Endometrial microvascular endothelial cells (primary cell): ENCODE results near the gene B2M. TPM values are rescaled to one million over a fixed set of nuclear protein-coding genes. Genes with fewer than 3 reads are reported as not detected.
"Not testable (repeated sequence)": the region's sequence is repeated elsewhere in the genome, so short reads cannot be mapped to it uniquely, and the experiment has no call there.

Experiments
- in situ Hi-C: cut with HindIII; loops from 2 replicates; pipeline ENCODE4 v1.10.0; 2017; ENCODE audit warnings: low sequenced_read_pairs, low pct_unique_long_range_greater_than_20kb; ENCODE audit errors: inconsistent ontology term
- total RNA-seq: library from RNA; depleted of rRNA; stranded (reverse); fragments of >200 nt; gene quantifications from one replicate; pipeline ENCODE4 v1.2.3, GENCODE V29; 2015; ENCODE audit errors: inconsistent ontology term

Gene B2M
- total RNA-seq, result 4,064 TPM

GRCh38 chr15:44711096-44711742 lies at the start of gene B2M, which contains the start of gene PATL2:
Gene B2M, plus strand, starts transcription at chr15:44711517. Its CDS starts 30 bp downstream, at chr15:44711547.
Gene PATL2, minus strand, starts transcription at chr15:44711323. Its CDS starts 34,833 bp downstream, at chr15:44676490.
- in situ Hi-C loops, result no loop called here

DNA sequence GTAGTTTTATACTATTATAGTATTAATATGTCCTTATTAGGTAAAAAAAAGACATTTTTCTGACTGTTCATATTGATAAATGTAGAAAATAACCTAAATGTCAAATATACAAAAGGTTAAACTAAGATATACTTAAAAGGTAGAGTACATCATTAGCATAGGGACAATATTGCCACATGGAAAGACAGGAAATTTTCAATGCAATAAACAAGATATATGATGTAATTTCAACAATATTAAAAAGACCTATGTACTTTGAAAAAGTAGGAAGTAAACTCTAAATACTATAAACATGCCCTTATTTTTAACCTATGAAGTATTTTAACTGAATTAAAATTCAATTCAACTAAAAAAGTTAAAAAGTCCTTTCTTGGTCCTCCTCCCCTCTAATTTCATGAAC lies 49.7 kb upstream of the B2M start:
- in situ Hi-C loops, result loop anchor here (10.0 kb wide), 1 partner anchor 73 kb away; the partner anchor contains the start of gene TRIM69

DNA sequence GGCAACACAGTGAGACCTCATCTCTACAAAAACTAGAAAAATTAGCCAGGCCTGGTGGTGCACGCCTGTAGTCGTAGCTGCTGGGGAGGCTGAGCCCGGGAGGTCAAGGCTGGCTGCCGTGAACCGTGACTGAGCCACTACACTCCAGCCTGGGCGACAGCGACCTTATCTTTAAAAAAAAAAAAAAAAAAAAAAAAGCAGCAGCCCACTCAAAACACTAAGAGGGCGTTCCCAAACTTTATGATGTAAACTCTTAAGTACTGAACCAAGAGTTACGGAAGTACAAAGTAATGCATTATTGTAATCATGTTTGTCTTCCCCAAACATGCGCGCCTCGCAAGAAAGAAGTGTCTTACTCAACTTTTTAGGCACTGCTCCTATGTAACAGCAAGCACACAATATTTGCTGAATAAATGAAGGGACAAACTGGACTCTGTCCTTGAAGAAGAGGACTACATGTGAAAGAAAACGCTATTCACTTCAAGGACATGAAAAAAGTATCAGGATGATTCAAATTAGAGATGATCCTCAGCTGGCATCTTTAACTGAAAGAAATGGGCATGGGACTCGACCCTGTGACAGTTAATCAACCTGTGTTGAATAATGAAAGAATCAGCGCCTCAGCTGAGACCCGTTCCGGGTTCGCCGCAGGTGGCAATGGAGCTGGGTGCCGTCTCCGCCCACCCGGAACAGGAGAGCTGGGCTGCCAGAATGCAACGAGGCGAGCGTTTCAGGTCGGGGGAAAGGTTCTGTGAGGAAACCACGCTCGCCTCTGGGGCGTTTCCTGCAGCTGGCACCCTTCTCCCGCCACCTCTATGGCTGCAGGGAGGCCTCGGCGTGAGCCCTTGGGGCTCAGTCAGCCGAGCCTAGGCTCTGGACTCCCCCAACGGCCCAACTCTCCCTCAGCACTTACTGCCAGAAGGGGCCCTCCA lies 48.6 kb upstream of the B2M start:
- in situ Hi-C loops, result loop anchor here (10.0 kb wide), 1 partner anchor 72 kb away; the partner anchor contains the start of gene TRIM69

GRCh38 chr15:44663410-44664308 lies 47.7 kb upstream of the B2M start, which contains the start of gene SPG11:
Gene SPG11, minus strand, starts transcription at chr15:44663662. Its CDS starts 15 bp downstream, at chr15:44663647.
- in situ Hi-C loops, result loop anchor here (10.0 kb wide), 1 partner anchor 71 kb away; the partner anchor contains the start of gene TRIM69

GRCh38 chr15:44666210-44667038 lies 44.9 kb upstream of the B2M start:
- in situ Hi-C loops, result loop anchor here (10.0 kb wide), 1 partner anchor 68 kb away; the partner anchor contains the start of gene TRIM69

DNA sequence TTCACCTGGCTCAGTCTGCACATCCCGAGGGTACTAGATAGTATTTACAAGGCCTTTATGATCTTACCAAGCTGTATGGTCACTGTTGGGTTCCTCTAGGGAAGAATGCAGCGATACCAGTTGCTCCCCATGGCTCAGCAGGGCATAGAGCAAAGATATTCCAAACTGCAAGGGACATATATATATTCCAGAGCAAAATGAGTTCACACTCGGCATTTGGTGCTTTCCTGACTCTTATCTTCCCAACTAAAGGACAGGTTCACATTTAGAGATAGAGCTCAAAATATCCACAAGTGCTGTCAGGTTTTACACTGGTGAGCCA lies 44.3 kb upstream of the B2M start:
- in situ Hi-C loops, result loop anchor here (10.0 kb wide), 1 partner anchor 68 kb away; the partner anchor contains the start of gene TRIM69

- in situ Hi-C loops, result loop anchor here (10.0 kb wide), 1 partner anchor 66 kb away; the partner anchor contains the start of gene TRIM69
These were observed 42.4 kb upstream of the B2M start for GRCh38 chr15:44668921-44669320.

DNA sequence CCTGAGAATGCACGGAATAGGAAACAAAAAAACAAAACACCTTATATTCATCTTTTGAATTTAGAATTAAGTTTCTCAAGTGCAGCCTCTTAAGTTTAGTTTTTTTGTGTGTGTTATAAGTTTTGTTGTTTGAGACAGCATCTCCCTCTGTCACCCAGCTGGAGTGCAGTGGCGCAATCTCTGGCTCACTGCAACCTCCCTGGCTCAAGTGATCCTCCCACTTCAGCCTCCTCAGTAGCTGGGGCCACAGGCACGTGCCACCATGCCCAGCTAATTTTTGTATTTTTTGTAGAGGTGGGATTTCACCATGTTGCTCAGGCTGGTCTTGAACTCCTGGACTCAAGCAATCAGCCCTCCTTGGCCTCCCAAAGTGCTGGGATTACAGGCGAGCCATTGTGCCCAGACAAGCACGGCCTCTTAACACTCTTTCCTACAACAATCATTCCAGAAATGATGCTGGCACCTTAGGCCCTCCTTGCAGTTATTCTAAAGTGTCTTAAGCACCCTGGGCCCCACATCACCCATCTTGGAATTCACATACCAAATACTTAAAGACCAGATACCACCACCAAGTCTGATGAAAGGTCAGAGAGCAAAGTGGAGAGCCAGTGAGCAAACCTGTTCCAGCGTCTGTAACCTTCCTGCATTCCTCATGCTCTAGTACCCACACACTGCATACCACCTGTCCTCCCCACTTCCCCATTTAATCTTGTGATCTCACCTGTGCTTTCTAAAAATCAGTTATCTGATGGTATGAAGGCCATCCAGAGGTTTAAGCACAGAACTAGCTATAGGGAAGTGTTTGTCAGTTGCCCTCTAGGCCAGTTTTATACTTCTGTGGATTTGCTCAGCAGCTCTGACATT lies 41.0 kb upstream of the B2M start:
- in situ Hi-C loops, result no loop called here

- in situ Hi-C loops, result no loop called here
These were observed 37.7 kb upstream of the B2M start for GRCh38 chr15:44673639-44674038.

DNA sequence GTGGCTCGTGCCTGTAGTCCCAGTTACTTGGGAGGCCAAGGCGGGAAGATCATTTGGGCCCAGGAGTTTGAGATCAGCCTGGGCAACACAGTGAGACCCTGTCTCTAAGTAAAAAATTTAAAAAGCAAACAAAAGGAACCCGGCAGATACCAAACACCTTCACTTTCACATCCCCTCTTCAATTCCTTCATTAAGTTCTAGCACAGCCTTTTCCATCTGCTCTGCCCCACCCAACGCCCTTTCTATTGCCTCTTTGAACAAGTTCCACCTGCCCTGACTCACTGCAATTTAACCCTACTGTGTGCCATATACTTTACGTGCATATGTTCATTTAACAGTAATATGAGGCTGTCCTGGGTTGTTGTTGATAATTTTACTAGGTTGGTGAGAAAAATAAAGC lies 35.4 kb upstream of the B2M start:
- in situ Hi-C loops, result no loop called here

DNA sequence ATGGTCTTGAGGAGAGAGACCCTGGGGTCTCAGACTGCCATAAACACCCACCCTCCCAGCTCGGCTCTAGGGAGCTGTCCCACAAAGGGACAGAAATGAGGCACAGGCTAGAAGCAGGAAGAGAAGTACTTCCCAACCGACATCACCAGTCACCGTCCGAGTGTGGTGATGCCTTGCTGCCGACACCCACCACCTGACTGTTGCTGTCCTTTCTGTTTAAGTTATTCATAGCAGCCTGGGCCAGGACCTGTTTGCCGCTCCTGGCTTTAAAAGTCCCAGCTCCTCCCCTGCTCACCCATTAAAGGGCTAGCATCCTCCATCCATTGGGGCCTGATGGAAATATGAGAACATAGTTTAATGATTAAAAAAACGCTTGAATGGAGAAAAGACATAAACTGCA lies 34.6 kb upstream of the B2M start:
- in situ Hi-C loops, result no loop called here

- in situ Hi-C loops, result no loop called here
These were observed 29.1 kb upstream of the B2M start for GRCh38 chr15:44682211-44682610.

DNA sequence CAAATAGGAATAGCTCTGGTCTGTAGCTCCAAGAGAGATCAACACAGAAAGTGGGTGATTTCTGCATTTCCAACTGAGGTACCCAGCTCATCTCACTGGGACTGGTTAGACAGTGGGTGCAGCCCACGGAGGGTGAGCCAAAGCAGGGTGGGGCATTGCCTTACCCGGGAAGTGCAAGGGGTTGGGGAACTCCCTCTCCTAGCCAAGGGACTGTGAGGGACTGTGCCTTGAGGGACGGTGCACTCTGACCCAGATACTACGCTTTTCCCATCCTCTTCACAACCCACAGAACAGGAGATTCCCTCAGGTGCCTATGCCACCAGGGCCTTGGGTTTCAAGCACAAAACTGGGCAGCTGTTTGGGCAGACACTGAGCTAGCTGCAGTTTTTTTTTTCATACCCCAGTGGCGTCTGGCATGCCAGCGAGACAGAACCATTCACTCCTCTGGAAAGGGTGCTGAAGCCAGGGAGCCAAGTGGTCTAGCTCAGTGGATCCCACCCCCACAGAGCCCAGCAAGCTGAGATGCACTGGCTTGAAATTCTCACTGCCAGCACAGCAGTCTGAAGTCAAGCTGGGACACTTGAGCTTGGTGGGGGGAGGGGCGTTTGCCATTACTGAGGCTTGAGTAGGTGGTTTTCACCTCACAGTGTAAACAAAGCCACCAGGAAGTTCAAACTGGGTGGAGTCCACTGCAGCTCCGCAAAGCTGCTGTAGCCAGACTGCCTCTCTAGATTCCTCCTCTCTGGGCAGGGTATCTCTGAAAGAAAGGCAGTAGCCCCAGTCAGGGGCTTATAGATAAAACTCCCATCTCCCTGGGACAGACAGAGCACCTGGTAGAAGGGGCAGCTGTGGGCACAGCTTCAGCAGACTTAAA lies 28.3 kb upstream of the B2M start:
- in situ Hi-C loops, result not testable (repeated sequence)

DNA sequence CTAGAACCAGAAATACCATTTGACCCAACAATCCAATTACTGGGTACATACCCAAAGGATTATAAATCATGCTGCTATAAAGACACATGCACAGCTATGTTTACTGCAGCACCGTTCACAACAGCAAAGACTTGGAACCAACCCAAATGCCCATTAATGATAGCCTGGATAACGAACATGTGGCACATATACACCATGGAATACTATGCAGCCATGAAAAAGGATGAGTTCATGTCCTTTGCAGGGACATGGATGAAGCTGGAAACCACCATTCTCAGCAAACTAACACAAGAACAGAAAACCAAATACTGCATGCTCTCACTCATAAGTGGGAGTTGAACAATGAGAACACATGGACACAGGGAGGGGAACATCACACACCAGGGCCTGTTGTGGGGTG lies 22.0 kb upstream of the B2M start:
- in situ Hi-C loops, result not testable (repeated sequence)

GRCh38 chr15:44690245-44690644 lies 21.1 kb upstream of the B2M start:
- in situ Hi-C loops, result not testable (repeated sequence)

GRCh38 chr15:44692659-44693058 lies 18.7 kb upstream of the B2M start:
- in situ Hi-C loops, result no loop called here
